K562 (cell line): ENCODE measurements around the gene NELFE. TPM values are rescaled to one million over a fixed set of nuclear protein-coding genes. Genes with fewer than 3 reads are reported as not detected.

Source experiments
- ARID3A ChIP-seq: IDR thresholded peaks from 2 replicates; pipeline ENCODE4 v1.6.1; 2012; ENCODE audit warnings: low read depth, low read length, improper control_type of control experiment, borderline replicate concordance
- ASH1L ChIP-seq: fragments of 450-650 bp; IDR thresholded peaks from 2 replicates; pipeline ENCODE4 v1.6.1; 2018; ENCODE audit warnings: borderline replicate concordance, mild to moderate bottlenecking, low read depth; ENCODE audit not compliant: partially characterized antibody
- ATF6 ChIP-seq: sonication (generic); formaldehyde crosslinking; IDR thresholded peaks from 2 replicates; pipeline ENCODE4 v1.4.0; 2020; ENCODE audit warnings: mild to moderate bottlenecking, missing genetic modification reagents
- GTF2F1 ChIP-seq: IDR thresholded peaks from 2 replicates; pipeline ENCODE4 v1.6.1; 2011; ENCODE audit warnings: low read depth, low read length, improper control_type of control experiment
- HMG20B ChIP-seq: fragments of 250-450 bp; sonication (Bioruptor Pico); IDR thresholded peaks from 2 replicates; pipeline ENCODE4 v1.5.0; 2021; ENCODE audit warnings: mild to moderate bottlenecking
- HNRNPK ChIP-seq: fragments of 200-400 bp; formaldehyde crosslinking; IDR thresholded peaks from one replicate; pipeline ENCODE4 v1.6.1; 2018; ENCODE audit warnings: mild to moderate bottlenecking, low read depth, low read length; ENCODE audit not compliant: poor library complexity, severe bottlenecking
- KAT8 ChIP-seq: fragments of 450-650 bp; IDR thresholded peaks from 2 replicates; pipeline ENCODE4 v1.6.1; 2016; ENCODE audit warnings: low read depth, mild to moderate bottlenecking
- KLF10 ChIP-seq: fragments of 250-450 bp; sonication (Bioruptor Pico); IDR thresholded peaks from 2 replicates; pipeline ENCODE4 v1.6.1; 2021; ENCODE audit warnings: matching md5 sums
- MEF2A ChIP-seq: IDR thresholded peaks from 2 replicates; pipeline ENCODE4 v1.6.1; 2011; ENCODE audit warnings: low read depth, mild to moderate bottlenecking, low read length, moderate library complexity; ENCODE audit not compliant: control insufficient read depth
- POLR3A ChIP-seq: IDR thresholded peaks from 2 replicates; pipeline ENCODE4 v1.6.1; 2011; ENCODE audit warnings: borderline replicate concordance, mild to moderate bottlenecking, moderate library complexity; ENCODE audit not compliant: insufficient read length, insufficient read depth; ENCODE audit errors: extremely low read depth
- POU5F1 ChIP-seq: fragments of 150-350 bp; IDR thresholded peaks from 2 replicates; pipeline ENCODE4 v1.6.1; 2014; ENCODE audit warnings: borderline replicate concordance, low read length, low read depth, mild to moderate bottlenecking; ENCODE audit not compliant: partially characterized antibody
- SRSF3 ChIP-seq: fragments of 200-400 bp; formaldehyde crosslinking; IDR thresholded peaks from 2 replicates; pipeline ENCODE4 v1.6.1; 2016; ENCODE audit warnings: mild to moderate bottlenecking, low read length, moderate library complexity; ENCODE audit not compliant: insufficient read depth
- TCF15 ChIP-seq: fragments of 250-450 bp; sonication (Bioruptor Pico); IDR thresholded peaks from 2 replicates; pipeline ENCODE4 v1.8.0; 2022; ENCODE audit warnings: moderate library complexity, mild to moderate bottlenecking, inconsistent platforms
- ZNF695 ChIP-seq: fragments of 450-650 bp; formaldehyde crosslinking; IDR thresholded peaks from 2 replicates; pipeline ENCODE4 v1.4.0; 2020; ENCODE audit warnings: mild to moderate bottlenecking, moderate library complexity
- ZNF740 ChIP-seq, 3 experiments: fragments of 200-800 bp in 1 of 3; sonication (Bioruptor generic) in 1 of 3; sonication (generic) in 1 of 3; formaldehyde crosslinking in 1 of 3; IDR thresholded peaks; 2 replicates each; pipeline versions ENCODE4 v1.6.1 to v1.8.0; 2016 to 2022; ENCODE audit warnings: mild to moderate bottlenecking in 2 of 3, missing compliant biosample characterization in 2 of 3, missing genetic modification characterization in 2 of 3, missing genetic modification reagents in 1 of 3
- polyA plus RNA-seq, 8 experiments: library from polyadenylated mRNA; depleted of rRNA in 4 of 8; stranded (reverse) in 5 of 8; unstranded in 3 of 8; fragments of >200 nt; fragmentation: Nextera tagmentation in 2 of 8; fragmentation: Illumina TruSeq in 1 of 8; extraction: Ambion mirVana in 2 of 8; extraction: Trizol in 1 of 8; gene quantifications; 2 replicates each; pipeline versions ENCODE4 v1.2.1 to v1.2.3, GENCODE V29; 2011 to 2014; ENCODE audit warnings: inconsistent platforms in 1 of 8, missing spikeins in 1 of 8
- total RNA-seq, 7 experiments: library from RNA; depleted of rRNA in 6 of 7; stranded (reverse); fragments of >200 nt in 6 of 7; fragmentation: Illumina TruSeq in 2 of 7; extraction: Trizol in 2 of 7; gene quantifications; 2 replicates each; pipeline versions ENCODE4 v1.2.1 to v1.2.3, GENCODE V29; 2011 to 2021; ENCODE audit warnings: low replicate concordance in 1 of 7
- TF ChIP-seq, protein P1 (sequence below): fragments of 450-650 bp; IDR thresholded peaks from 2 replicates; pipeline ENCODE4 v1.6.1; 2016; ENCODE audit warnings: antibody characterized with exemption
- TF ChIP-seq, protein P2 (sequence below): fragments of 450-650 bp; IDR thresholded peaks from 2 replicates; pipeline ENCODE4 v1.6.1; 2016; ENCODE audit warnings: missing biosample characterization, missing genetic modification characterization

The NELFE gene
- total and polyA plus RNA-seq, 9 of the 15 experiments (the other 6 are each of a cell fraction or from before 2014, with no cell fraction given) = 15.2 to 157 (median 91.5) TPM

DNA sequence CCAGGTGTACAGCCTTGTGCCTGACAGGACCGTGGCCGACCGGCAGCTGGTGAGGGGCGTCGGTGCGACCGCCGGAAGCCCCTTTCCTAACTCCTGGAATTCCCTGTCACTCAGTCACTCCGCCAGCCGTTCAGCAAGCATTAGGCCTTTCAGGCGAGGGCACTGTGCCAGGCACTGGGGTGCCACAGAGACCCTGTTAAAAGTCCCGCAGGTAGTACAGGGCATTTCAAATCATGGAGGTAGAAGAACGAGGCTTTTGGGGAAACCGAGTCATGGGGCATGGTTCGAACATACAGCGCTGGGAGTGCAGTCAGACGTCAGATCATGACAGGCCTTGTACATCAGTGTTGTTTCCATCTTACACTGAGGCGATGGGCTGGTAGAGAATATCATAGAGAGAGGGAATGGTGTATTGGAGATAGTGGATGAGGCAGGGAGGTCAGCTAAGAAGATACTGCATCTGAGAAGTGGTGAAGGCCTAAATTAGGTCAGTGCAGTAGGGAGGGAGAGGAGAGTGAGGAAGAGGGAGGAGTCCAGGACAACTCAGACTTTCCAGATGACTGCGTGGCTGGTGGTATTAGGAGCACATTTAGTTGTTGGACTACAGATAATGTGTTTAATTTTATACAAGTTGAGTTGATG is 14.1 kb upstream of the NELFE start (continued):
- TF ChIP-seq ASH1L (peak; percentile 25), MEF2A (no peak; the same call in 1 of the 2 replicates), HNRNPK (no peak), ARID3A (no peak), ZNF740 (CRISPR knock-in tag; IDR thresholded peaks at IDR 0.05) (no peak), ZNF740 (tag; IDR thresholded peaks at IDR 0.05) (no peak), GTF2F1 (no peak), POU5F1 (no peak), KLF10 (CRISPR knock-in tag) (no peak), POLR3A (no peak), TCF15 (CRISPR knock-in tag) (0 out of 2 replicates have a peak, but pooled peaks have one; percentile 70), ATF6 (no peak; the same call in 1 of the 2 replicates), ZNF695 (no peak), KAT8 (no peak), HMG20B (CRISPR knock-in tag) (no peak), SRSF3 (no peak)
- TF ChIP-seq, protein P1, sequence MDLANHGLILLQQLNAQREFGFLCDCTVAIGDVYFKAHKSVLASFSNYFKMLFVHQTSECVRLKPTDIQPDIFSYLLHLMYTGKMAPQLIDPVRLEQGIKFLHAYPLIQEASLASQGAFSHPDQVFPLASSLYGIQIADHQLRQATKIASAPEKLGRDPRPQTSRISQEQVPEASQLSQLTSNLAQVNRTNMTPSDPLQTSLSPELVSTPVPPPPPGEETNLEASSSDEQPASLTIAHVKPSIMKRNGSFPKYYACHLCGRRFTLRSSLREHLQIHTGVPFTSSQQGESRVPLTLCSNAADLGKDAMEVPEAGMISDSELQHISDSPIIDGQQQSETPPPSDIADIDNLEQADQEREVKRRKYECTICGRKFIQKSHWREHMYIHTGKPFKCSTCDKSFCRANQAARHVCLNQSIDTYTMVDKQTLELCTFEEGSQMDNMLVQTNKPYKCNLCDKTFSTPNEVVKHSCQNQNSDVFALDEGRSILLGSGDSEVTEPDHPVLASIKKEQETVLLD = no peak
- TF ChIP-seq, protein P2, sequence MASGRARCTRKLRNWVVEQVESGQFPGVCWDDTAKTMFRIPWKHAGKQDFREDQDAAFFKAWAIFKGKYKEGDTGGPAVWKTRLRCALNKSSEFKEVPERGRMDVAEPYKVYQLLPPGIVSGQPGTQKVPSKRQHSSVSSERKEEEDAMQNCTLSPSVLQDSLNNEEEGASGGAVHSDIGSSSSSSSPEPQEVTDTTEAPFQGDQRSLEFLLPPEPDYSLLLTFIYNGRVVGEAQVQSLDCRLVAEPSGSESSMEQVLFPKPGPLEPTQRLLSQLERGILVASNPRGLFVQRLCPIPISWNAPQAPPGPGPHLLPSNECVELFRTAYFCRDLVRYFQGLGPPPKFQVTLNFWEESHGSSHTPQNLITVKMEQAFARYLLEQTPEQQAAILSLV = no peak
